ENCODE measurements around the gene MC1R. TPM values are rescaled to one million over a fixed set of nuclear protein-coding genes. Genes with fewer than 3 reads are reported as not detected.
"Not testable (repeated sequence)": the region's sequence is repeated elsewhere in the genome, so short reads cannot be mapped to it uniquely, and the experiment has no call there.

Gene MC1R
- total RNA-seq, 1 donor from 2014 or later, result 0.79 TPM

DNA sequence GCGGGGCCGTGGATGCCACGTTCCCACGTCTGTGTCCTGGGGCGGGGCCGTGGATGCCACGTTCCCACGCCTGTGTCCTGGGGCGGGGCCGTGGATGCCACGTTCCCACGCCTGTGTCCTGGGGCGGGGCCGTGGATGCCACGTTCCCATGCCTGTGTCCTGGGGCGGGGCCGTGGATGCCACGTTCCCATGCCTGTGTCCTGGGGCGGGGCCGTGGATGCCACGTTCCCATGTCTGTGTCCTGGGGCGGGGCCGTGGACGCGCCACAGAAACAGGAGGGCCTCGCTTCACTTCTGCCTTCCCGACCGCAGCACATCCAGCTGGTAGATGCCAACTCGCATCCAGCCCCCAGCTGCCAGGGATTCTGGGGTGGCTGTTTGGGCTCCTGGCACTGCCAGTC lies 15.4 kb downstream of the MC1R start:
- not testable (repeated sequence) for DNase-seq (ENCODE audit: low read depth in 2 of 2)

DNA sequence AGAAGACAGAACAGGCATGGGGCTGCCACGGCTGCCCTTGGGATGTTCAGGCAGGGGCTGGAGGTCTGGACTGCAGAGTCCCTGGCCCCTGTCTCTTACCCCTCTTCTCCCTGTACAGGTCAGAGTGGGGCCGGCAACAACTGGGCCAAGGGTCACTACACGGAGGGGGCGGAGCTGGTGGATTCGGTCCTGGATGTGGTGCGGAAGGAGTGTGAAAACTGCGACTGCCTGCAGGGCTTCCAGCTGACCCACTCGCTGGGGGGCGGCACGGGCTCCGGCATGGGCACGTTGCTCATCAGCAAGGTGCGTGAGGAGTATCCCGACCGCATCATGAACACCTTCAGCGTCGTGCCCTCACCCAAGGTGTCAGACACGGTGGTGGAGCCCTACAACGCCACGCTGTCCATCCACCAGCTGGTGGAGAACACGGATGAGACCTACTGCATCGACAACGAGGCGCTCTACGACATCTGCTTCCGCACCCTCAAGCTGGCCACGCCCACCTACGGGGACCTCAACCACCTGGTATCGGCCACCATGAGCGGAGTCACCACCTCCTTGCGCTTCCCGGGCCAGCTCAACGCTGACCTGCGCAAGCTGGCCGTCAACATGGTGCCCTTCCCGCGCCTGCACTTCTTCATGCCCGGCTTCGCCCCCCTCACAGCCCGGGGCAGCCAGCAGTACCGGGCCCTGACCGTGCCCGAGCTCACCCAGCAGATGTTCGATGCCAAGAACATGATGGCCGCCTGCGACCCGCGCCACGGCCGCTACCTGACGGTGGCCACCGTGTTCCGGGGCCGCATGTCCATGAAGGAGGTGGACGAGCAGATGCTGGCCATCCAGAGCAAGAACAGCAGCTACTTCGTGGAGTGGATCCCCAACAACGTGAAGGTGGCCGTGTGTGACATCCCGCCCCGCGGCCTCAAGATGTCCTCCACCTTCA lies 16.2 kb downstream of the MC1R start:
- no peak for DNase-seq (ENCODE audit: low read depth in 2 of 2)

DNA sequence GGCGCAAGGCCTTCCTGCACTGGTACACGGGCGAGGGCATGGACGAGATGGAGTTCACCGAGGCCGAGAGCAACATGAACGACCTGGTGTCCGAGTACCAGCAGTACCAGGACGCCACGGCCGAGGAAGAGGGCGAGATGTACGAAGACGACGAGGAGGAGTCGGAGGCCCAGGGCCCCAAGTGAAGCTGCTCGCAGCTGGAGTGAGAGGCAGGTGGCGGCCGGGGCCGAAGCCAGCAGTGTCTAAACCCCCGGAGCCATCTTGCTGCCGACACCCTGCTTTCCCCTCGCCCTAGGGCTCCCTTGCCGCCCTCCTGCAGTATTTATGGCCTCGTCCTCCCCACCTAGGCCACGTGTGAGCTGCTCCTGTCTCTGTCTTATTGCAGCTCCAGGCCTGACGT lies 17.0 kb downstream of the MC1R start:
- DNase-seq (ENCODE audit: low read depth in 2 of 2), result not testable (repeated sequence)

DNA sequence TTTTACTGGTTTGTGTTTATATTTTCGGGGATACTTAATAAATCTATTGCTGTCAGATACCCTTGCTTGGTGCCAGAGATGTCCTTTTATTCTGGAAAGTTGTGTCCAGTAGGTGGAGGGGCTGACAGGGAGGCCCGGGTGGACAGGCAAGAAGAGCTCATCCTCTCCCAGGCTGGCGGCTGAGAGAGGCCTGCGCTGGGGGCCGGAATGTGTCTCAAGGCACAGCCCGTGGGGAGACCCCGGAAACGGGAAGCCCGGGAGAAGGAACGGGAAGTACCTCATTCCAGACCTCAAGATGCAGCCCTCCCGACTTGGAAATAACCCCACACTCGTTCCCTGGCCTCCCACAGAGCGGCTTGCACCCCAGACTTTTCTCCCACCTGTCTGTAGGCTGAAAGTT lies 17.4 kb downstream of the MC1R start:
- DNase-seq (ENCODE audit: low read depth in 2 of 2), result no peak

DNA sequence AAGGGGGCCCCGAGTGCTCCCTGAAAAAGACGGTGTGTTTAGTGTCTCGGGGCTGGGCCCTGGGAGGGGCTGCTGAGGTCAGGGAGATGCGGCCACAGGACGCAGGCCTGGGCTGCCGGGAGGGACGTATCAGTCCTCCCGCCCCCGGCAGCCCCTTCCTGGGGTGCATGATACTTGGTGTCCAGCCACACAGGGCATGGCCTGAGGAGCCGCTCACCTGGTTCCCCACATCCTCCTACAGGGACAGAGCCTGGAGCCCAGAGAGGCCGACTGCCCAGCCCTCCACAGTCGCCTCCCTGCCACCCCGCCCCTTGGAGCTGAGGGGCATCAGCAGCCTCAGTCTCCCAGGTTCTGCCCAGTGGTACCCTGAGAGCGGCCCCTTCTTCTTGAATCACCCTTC lies 17.8 kb downstream of the MC1R start:
- no peak for DNase-seq (ENCODE audit: low read depth in 2 of 2)

DNA sequence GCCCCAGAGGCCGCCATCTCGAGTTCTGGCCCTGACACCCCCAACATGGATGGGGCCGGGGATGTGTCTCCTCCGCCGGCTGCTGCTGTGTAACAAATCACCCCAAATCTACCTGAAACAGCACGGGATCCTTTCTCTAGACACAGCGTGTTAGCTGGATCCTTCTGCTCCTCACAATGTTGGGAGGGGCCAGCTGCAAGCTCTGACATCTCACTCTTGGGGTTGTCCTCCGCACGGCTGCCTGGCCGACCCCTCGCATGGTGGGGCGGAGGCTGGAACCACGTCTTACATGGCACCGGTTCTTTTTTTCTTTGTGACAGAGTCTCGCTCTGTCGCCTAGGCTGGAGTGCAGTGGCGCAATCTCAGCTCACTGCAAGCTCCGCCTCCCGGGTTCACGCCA lies 18.3 kb downstream of the MC1R start:
- no peak for DNase-seq (ENCODE audit: low read depth in 2 of 2)

DNA sequence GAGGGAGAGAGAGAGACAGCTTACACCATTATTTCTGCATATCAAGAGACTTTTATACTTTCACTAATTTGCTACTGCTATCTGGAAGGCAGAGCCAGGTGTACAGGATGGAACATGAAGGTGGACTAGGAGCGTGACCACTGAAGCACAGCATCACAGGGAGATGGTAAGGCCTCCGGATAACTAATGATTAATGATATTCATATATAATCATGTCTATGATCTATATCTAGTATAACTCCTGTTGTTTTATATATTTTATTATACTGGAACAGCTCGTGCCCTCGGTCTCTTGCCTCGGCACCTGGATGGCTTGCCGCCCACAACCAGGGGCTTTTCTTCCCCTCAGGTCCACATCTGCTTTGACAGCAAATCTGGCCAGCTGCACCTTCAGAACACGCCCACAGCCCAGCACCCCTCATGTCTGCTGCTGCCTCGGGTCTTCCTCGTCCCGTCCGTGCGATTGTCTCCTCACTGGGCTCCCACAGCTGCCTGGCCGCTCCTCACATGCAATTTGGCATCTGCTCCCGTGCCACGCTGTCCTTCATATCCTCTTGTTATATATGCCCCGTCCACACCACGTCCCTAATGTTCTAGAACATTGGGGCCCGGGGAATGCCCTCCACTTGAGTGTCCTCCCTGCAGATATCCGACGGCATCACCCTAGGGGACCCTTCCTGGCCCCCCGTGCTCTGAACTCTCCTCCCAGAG lies 19.7 kb downstream of the MC1R start:
- no peak for DNase-seq (ENCODE audit: low read depth in 2 of 2)

DNA sequence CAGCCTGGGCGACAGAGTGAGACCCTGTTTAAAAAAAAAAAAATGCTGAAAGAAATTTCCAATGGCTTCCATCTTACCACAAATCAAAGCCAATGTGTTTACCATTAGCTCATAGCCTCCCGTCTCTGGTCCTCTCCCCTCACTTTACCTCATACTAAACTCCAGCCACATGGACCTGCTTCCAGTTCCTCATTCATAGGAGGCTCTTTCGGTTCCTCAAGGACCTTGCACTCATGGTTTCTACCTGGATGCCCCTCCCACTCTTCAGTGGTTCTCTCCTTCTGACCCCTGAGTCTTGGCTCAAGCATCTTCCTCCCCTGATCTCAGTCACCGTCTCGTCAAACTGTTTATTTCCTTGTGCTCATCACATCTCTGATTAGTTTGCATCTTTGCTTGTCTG lies 26.1 kb downstream of the MC1R start:
- no peak for DNase-seq (ENCODE audit: low read depth in 2 of 2)

DNA sequence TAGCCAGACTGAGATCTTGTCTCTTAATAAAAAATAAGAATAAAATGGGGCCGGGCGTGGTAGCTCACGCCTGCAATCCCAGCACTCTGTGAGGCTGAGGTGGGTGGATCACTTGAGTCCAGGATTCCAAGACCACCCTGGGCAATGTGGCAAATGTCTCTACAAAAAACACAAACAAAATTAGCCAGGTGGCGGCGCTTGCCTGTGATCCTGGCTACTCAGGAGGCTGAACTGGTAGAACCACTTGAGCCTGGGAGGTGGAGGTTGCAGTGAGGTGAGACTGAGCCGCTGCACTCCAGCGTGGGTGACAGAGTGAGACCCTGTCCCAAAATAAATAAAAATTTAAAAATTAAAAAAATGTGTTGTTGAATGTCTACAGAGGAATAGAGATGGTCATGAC lies 27.0 kb downstream of the MC1R start:
- DNase-seq (ENCODE audit: low read depth in 2 of 2), result no peak

DNA sequence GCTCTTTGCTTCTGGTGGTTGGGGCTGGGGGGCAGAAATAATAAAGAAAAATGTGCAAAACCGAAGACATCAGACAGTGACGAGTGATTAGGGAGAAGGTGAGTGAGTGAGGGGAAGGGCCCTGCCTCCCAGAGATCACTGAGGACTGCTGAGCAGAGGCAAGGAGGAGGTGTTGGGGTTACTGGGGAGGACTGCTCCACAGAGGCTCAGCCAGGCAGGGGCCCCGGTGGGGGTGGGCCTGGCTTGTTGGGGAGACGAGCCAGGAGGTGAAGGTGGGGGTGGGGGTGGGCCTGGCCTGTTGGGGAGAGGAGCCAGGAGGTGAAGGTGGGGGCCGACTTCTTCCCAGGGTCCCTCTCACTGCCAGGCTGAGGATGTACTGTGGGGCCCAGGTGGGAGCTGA lies 27.9 kb downstream of the MC1R start:
- DNase-seq (ENCODE audit: low read depth in 2 of 2), result no peak

DNA sequence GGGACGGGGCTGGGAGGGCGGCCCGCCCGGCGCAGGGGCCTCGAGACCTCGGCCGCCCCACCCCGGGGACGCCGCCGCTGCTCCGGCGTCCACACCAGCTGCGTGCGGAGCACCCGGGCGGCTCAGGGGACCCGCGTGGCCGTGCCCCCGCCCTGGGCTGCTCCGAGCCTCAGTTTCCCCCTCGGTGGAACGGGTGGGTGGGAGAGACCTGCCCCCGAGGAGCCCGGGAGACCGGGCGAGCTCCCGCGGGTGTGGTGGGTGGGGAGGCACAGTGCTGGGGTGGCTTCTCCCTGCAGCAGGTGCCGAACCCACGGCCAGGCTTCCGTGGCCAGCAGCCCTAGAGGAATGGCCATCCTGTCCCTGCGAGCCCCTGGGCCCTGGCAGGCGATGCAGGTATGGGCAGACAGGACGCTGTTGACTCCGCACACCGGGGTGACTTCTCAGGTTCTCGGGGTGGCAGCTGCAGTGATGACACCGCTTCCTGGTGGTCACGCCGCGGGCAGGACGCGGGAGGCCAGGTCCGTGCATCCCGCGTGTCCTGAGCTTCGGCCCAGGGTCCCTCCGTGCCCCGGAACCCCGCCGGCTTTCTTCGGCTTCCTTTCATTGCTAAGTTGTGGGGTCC lies 30.6 kb downstream of the MC1R start:
- no peak for DNase-seq (ENCODE audit: low read depth in 2 of 2)

DNA sequence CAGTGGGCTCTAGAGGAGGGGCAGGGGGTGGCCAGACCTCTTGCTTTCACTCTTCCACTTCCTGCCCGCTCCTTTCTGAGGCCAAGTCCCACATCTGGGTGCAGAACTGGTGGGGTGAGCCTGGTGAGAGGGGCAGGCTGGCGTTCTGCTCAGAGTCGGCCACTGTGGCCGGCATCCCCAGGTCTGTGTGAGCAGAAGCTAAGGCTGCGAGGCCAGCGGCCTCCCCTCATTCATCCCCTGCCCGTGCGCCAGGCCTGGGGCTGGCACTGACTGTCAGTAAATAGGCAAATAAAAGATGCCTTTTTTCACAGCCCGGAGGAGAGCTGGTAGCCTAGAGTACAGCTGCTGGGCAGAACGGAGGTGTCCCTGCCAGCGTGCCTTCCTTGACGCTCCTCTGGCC lies 31.1 kb downstream of the MC1R start:
- no peak for DNase-seq (ENCODE audit: low read depth in 2 of 2)

DNA sequence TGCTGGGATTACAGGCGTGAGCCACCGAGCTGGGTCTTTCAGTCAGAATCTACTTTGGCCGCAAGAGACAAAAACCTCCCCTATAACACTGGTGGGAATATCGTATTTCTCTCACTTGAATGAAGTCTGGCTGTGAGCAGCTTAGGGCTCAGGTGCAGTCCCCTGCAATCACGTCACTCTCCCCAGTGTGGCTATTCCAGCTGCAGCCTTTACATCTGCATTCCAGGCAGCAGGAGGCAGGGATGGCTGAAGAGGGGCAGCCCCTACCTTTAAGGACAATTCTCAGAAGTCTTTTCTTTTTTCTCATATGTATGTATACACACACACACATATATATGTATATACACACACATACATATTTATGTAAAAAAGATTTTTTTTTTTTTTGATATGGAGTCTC lies 32.8 kb downstream of the MC1R start:
- no peak for DNase-seq (ENCODE audit: low read depth in 2 of 2)

DNA sequence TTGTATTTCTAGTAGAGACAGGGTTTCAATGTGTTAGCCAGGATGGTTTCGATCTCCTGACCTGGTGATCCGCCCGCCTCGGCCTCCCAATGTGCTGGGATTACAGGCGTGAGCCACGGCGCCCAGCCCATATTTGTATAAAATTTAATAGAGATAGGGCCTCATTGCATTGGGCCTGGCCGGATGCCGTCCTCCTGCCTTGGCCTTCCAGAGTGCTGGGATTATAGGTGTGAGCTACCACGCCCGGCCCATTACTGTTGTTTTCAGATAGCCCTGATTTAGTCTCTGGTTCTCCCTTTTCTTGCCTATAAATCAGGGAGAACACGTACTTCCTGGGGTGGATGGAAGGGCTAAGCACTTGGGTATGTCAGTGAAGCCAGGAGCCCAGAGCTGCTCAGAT lies 33.4 kb downstream of the MC1R start:
- no peak for DNase-seq (ENCODE audit: low read depth in 2 of 2)

DNA sequence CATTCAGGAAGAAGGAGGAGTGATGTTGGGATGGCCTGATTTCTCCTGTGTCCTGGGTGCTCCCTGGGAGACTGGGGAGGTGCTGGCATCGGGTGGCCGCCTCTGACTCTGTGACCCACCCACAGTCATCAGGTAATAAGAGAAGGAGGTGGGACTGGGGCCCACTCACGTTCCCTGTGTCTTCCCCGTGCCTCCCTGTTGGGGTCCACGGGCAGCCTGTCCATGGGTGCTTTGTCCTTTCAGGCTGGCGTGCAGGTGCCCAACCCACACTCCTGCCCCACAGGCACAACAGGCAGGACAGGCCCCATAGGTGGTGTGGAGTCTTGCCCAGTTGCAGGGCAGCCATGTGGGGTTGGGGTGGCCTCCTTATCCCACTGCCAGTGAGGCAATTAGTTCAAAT lies 33.9 kb downstream of the MC1R start:
- DNase-seq (ENCODE audit: low read depth in 2 of 2), result no peak

DNA sequence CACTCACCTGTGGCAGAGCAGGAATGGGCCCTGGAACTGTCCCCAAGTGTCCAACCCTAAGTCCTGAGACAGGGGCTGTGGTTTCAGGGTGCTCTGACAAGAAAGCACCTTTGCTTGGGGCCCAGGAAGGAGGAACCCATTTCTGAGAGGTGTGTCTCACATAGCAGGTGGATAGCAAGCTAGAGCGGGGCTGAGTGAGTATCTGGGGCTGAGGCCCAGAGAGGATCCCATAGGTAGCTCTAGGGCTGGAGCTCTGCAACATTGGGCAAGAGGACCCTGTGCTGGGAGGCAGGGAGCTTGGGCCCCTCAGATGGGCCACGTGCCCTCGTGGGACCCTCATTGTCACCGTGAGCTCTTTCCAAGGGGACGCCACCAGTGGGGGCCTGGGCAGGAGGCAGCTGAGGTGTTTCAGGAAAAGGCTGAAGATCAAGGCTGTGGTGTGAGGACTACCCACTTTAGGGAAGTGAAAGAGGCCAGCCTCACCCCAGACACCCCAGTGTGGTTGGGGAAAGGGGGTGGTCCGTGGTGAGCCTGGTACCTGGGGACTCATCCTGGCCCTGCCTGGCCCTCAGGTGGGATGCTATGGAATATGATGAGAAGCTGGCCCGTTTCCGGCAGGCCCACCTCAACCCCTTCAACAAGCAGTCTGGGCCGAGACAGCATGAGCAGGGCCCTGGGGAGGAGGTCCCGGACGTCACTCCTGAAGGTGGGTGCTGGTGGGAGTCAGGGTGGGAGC lies 35.2 kb downstream of the MC1R start:
- DNase-seq (ENCODE audit: low read depth in 2 of 2), result no peak

DNA sequence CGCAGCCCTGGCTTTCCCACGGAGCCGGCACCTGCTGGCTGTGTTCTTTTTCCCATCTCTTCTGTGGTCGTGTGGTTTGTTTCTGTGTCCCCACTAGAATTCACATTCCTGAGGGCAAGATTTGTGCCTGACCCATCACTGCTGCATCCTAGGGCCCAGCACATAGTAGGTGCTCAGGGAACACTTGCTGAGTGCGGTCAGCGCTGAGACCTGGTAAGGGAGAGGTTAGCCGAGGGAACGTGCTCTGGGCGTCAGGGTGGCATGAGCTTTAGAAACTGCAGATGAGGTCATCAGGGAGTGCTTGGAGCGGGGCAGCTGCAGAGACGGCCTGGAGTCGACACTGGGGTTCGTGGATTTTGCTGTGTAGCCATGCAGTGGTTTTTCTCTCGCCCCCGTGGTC lies 35.8 kb downstream of the MC1R start:
- DNase-seq (ENCODE audit: low read depth in 2 of 2), result no peak

DNA sequence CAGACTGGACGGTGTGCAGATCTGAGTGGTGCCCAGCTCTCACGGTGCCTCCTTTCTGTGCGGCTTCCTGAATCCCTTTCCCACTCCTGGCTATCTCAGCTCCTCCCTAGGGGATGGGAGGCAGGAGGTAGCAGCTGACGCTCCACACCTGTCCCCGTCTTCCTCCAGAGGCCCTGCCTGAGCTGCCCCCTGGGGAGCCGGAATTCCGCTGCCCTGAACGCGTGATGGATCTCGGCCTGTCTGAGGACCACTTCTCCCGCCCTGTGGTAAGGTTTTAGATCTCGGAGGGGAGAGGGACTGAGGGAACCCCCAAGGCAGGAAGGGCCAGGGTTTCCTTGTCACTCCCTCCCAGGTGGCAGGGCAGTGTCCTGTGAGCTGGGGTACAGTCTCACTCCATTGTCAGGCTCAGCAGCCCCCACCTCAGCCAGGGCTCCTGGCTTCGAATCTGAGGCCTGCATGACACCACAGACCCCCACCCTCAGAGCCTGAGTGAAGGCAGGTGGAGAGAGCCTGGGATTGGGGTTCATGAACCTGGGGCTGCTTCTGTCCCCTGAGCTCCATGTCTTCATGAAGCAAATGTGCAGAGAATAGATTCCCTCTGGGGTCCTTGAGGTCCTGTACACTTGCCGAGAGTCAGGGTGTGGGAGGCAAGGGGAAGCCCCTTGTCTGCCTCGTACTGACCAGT lies 36.5 kb downstream of the MC1R start:
- DNase-seq (ENCODE audit: low read depth in 2 of 2), result no peak

DNA sequence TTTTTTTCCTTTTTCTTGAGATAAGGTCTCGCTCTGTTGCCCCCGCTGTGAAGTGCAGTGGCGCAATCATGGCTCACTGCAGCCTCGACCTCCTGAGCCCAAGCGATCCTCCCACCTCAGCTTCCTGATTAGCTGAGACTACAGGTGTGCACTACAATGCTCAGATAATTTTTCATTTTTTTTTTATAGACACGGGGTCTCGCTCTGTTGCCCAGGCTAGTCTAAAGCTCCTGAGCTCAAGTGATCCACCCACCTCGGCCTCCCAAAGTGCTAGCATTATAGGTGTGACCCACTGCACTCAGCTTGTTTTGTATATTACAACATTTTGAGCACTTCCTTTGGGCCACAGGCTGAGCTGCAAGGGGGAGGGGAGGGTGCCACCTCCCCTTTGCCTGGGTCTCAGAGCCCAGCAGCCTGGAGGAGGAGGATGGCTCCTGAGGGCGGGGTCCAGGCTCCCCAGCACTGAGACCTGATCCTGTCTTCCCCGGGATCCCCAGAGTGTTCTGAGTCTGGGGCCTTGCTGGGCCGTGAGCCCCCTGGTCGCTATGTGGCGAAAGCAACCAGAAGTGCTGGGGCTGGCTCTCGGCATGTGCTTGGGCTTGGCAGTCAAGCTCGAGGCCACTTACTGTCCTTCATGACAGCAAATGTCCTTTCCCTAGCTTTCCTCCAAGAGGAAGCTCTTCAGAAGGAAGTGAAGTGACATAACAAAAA lies 38.0 kb downstream of the MC1R start:
- DNase-seq (ENCODE audit: low read depth in 2 of 2), result no peak

DNA sequence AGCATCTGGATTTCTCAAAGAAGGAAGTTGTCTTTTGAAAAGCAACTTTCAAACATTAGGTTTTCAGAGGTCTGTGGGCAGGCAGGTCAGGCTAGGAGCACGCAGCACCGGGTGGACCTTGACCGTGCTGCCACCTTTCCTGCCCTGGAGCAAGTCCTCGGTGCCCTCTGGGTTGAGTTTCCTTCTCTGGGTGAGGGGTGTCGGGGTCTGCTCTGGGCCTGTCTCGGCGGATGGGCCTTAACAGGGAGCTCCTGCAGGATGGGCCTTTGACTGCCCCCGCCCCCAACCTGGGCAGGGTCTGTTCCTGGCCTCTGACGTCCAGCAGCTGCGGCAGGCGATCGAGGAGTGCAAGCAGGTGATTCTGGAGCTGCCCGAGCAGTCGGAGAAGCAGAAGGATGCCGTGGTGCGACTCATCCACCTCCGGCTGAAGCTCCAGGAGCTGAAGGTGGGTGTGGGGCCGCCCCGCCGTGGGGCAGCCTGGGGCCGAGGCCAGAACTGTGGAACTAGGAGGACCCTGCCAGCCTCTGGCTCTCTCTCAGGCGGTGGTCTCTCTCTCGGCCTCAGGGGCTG lies 38.6 kb downstream of the MC1R start:
- DNase-seq (ENCODE audit: low read depth in 2 of 2), result no peak

All from lung microvascular endothelial cell (primary cell).